ENCODE data around the gene TRMT112.

DNA sequence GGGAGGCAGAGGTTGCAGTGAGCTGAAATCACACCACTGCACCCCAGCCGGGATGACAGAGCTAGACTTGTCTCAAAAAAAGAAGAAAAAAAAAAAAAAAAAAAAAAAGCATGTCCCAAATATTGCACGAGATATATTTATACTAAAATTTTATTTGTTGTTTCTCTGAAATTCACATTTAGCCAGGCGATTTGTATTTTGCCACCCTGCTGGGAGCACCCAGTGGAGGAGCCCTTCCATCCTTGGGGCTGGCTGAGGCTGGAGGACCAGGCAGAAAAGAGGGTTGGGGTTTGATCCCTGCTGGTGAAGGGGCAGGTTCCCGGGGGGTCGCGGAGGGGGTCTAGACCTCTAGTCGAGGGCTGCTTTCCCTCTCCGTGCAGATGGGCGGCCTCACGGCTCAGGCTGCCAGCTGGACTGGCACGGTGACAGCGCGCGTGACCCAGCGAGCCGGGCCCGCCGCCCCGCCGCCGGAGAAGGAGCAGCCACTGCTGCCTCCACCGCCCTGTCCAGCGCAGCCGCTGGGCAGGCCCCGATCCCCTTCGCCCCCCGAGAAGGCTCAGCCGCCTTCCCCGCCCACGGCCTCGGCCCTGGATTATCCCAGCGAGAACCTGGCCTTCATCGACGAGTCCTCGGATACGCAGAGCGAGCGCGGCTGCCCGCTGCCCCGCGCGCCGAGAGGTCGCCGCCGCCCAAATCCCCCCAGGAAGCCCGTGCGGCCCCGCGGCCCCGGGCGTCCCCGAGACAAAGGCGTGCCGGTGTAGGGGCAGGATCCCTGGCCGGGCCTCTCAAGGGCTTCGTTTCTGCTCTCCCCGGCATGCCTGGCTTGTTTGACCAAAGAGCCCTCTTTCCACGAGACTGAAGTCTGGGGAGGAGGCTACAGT lies 18.2 kb downstream of the TRMT112 start:
- TF ChIP-seq, protein P1, sequence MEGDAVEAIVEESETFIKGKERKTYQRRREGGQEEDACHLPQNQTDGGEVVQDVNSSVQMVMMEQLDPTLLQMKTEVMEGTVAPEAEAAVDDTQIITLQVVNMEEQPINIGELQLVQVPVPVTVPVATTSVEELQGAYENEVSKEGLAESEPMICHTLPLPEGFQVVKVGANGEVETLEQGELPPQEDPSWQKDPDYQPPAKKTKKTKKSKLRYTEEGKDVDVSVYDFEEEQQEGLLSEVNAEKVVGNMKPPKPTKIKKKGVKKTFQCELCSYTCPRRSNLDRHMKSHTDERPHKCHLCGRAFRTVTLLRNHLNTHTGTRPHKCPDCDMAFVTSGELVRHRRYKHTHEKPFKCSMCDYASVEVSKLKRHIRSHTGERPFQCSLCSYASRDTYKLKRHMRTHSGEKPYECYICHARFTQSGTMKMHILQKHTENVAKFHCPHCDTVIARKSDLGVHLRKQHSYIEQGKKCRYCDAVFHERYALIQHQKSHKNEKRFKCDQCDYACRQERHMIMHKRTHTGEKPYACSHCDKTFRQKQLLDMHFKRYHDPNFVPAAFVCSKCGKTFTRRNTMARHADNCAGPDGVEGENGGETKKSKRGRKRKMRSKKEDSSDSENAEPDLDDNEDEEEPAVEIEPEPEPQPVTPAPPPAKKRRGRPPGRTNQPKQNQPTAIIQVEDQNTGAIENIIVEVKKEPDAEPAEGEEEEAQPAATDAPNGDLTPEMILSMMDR (IDR thresholded peaks at IDR 0.05), result no peak
- TF ChIP-seq POLR2A (IDR thresholded peaks at IDR 0.05), result no peak

Measured in right lobe of liver (tissue), 4 donors.